GM23338 (cell line): Measurements from ENCODE around the gene PPP6R1. TPM values are rescaled to one million over a fixed set of nuclear protein-coding genes. Genes with fewer than 3 reads are reported as not detected.

ENCODE experiments used
- ATAC-seq: fragments of 200-7000 bp; cut with Tn5 transposase; 3 replicates; pipeline ENCODE4 v1.9.1; 2020
- DNase-seq: peaks from one replicate; pipeline ENCODE4 v3.0.0-alpha.2; 2015; ENCODE audit warnings: low spot score
- H2AFZ ChIP-seq: fragments of 200-600 bp; sonication (generic); 2 replicates; pipeline ENCODE4 v1.8.0; 2016; ENCODE audit warnings: antibody characterized with exemption, mild to moderate bottlenecking, moderate library complexity
- H3F3A ChIP-seq: fragments of 200-600 bp; sonication (generic); replicated peaks from 2 replicates; pipeline ENCODE4 v1.8.0; 2017; ENCODE audit warnings: antibody characterized with exemption, mixed run types, low read depth
- H3K27ac ChIP-seq: fragments of 200-600 bp; sonication (generic); 2 replicates; pipeline ENCODE4 v1.6.1; 2016; ENCODE audit warnings: low read depth
- H3K27me3 ChIP-seq: fragments of 200-600 bp; sonication (generic); 2 replicates; pipeline ENCODE4 v1.8.0; 2016; ENCODE audit warnings: mild to moderate bottlenecking, mixed run types, moderate library complexity; ENCODE audit not compliant: insufficient read depth
- H3K36me3 ChIP-seq: fragments of 200-600 bp; sonication (generic); 2 replicates; pipeline ENCODE4 v1.8.0; 2016; ENCODE audit warnings: mild to moderate bottlenecking; ENCODE audit not compliant: insufficient read depth
- H3K4me1 ChIP-seq: fragments of 200-600 bp; sonication (generic); 2 replicates; pipeline ENCODE4 v1.8.0; 2016; ENCODE audit warnings: mild to moderate bottlenecking, moderate library complexity; ENCODE audit not compliant: insufficient read depth
- H3K4me2 ChIP-seq: fragments of 200-600 bp; sonication (generic); 2 replicates; pipeline ENCODE4 v1.7.1; 2017; ENCODE audit warnings: mixed run types
- H3K4me3 ChIP-seq: fragments of 200-600 bp; sonication (generic); 2 replicates; pipeline ENCODE4 v1.6.1; 2016; ENCODE audit warnings: mixed run types
- H3K79me2 ChIP-seq: fragments of 200-600 bp; sonication (generic); replicated peaks from 2 replicates; pipeline ENCODE4 v1.8.0; 2017; ENCODE audit warnings: mild to moderate bottlenecking; ENCODE audit not compliant: insufficient read depth
- H3K9me2 ChIP-seq: fragments of 200-600 bp; sonication (generic); 2 replicates; pipeline ENCODE4 v1.8.0; 2017; ENCODE audit not compliant: insufficient read depth
- H4K20me1 ChIP-seq: fragments of 200-600 bp; sonication (generic); replicated peaks from 2 replicates; pipeline ENCODE4 v1.8.0; 2017; ENCODE audit warnings: mild to moderate bottlenecking; ENCODE audit not compliant: insufficient read depth
- H3K27ac Mint-ChIP-seq: 2 replicates; pipeline ENCODE4 v1.8.0; 2020; ENCODE audit warnings: inconsistent platforms, mild to moderate bottlenecking, moderate library complexity, mixed read lengths
- H3K27me3 Mint-ChIP-seq: 3 replicates; pipeline ENCODE4 v1.8.0; 2022; ENCODE audit warnings: low read depth, mild to moderate bottlenecking, moderate library complexity, mixed read lengths, inconsistent platforms; ENCODE audit not compliant: insufficient read depth, poor library complexity
- H3K36me3 Mint-ChIP-seq: 3 replicates; pipeline ENCODE4 v1.8.0; 2021; ENCODE audit warnings: low read depth, mild to moderate bottlenecking, inconsistent platforms, moderate library complexity, mixed read lengths
- H3K4me1 Mint-ChIP-seq: 3 replicates; pipeline ENCODE4 v1.8.0; 2020; ENCODE audit warnings: mild to moderate bottlenecking, inconsistent platforms, mixed read lengths
- H3K4me3 Mint-ChIP-seq: 3 replicates; pipeline ENCODE4 v1.8.0; 2021; ENCODE audit warnings: moderate library complexity, mild to moderate bottlenecking, inconsistent platforms, mixed read lengths
- H3K9me3 Mint-ChIP-seq: 3 replicates; pipeline ENCODE4 v1.8.0; 2020; ENCODE audit warnings: moderate library complexity, mild to moderate bottlenecking, inconsistent platforms, mixed read lengths
- CREB1 ChIP-seq: fragments of 250-450 bp; sonication (Bioruptor Pico); IDR thresholded peaks from 2 replicates; pipeline ENCODE4 v1.5.0; 2020; ENCODE audit warnings: low read depth, mild to moderate bottlenecking, moderate library complexity
- EZH2 ChIP-seq: fragments of 200-600 bp; sonication (generic); IDR thresholded peaks from one replicate; pipeline ENCODE4 v1.8.0; 2017; ENCODE audit warnings: antibody characterized with exemption, mild to moderate bottlenecking, low read depth; ENCODE audit not compliant: unreplicated experiment
- EZH2phosphoT487 ChIP-seq: fragments of 200-600 bp; sonication (generic); IDR thresholded peaks from one replicate; pipeline ENCODE4 v1.8.1; 2018; ENCODE audit warnings: antibody characterized with exemption; ENCODE audit not compliant: unreplicated experiment
- JUNB ChIP-seq: IDR thresholded peaks from one replicate; pipeline ENCODE4 v1.6.1; 2016; ENCODE audit warnings: antibody characterized with exemption; ENCODE audit not compliant: unreplicated experiment
- NANOG ChIP-seq: IDR thresholded peaks from 2 replicates; pipeline ENCODE4 v1.6.1; 2016; ENCODE audit warnings: antibody characterized with exemption, borderline replicate concordance
- POLR2AphosphoS5 ChIP-seq: IDR thresholded peaks from 2 replicates; pipeline ENCODE4 v1.6.1; 2016; ENCODE audit warnings: antibody characterized with exemption, low read depth
- STAT1 ChIP-seq: IDR thresholded peaks from one replicate; pipeline ENCODE4 v1.6.1; 2016; ENCODE audit warnings: antibody characterized with exemption; ENCODE audit not compliant: unreplicated experiment
- ZNF114 ChIP-seq: fragments of 250-450 bp; sonication (Bioruptor Pico); IDR thresholded peaks from 2 replicates; pipeline ENCODE4 v1.5.0; 2020; ENCODE audit warnings: mild to moderate bottlenecking, moderate library complexity
- ZNF331 ChIP-seq: fragments of 250-450 bp; sonication (Bioruptor Pico); IDR thresholded peaks from 2 replicates; pipeline ENCODE4 v1.5.0; 2020; ENCODE audit warnings: low read depth, mild to moderate bottlenecking, moderate library complexity
- polyA plus RNA-seq: library from polyadenylated mRNA; unstranded; fragments of >200 nt; fragmentation: Nextera tagmentation; extraction: Ambion mirVana; gene quantifications from 2 replicates; pipeline ENCODE4 v1.2.1, GENCODE V29; 2016
- total RNA-seq: library from RNA; depleted of rRNA; stranded (reverse); fragments of >200 nt; shearing (Covaris generic); gene quantifications from 2 replicates; pipeline ENCODE4 v1.2.3, GENCODE V29; 2014
- TF ChIP-seq, protein P1 (sequence below): IDR thresholded peaks from 2 replicates; pipeline ENCODE4 v1.6.1; 2016; ENCODE audit warnings: antibody characterized with exemption
- TF ChIP-seq, protein P2 (sequence below): IDR thresholded peaks from one replicate; pipeline ENCODE4 v1.6.1; 2018; ENCODE audit warnings: antibody characterized with exemption; ENCODE audit not compliant: unreplicated experiment
- TF ChIP-seq, protein P3 (sequence below): fragments of 250-450 bp; sonication (Bioruptor Pico); IDR thresholded peaks from 2 replicates; pipeline ENCODE4 v1.5.0; 2020; ENCODE audit warnings: mild to moderate bottlenecking, moderate library complexity
- TF ChIP-seq, protein P4 (sequence below), 2 experiments: fragments of 200-600 bp in 1 of 2; sonication (generic) in 1 of 2; conservative IDR thresholded peaks; 2 replicates each; pipeline versions ENCODE4 v1.5.1 to v1.6.1; 2016 to 2017; ENCODE audit warnings: antibody characterized with exemption in 2 of 2, low read depth in 2 of 2, mild to moderate bottlenecking in 2 of 2, moderate library complexity in 1 of 2

PPP6R1 gene
- total and polyA plus RNA-seq, 2 experiments from 2014 or later, result 22.2 to 70.8 TPM

DNA sequence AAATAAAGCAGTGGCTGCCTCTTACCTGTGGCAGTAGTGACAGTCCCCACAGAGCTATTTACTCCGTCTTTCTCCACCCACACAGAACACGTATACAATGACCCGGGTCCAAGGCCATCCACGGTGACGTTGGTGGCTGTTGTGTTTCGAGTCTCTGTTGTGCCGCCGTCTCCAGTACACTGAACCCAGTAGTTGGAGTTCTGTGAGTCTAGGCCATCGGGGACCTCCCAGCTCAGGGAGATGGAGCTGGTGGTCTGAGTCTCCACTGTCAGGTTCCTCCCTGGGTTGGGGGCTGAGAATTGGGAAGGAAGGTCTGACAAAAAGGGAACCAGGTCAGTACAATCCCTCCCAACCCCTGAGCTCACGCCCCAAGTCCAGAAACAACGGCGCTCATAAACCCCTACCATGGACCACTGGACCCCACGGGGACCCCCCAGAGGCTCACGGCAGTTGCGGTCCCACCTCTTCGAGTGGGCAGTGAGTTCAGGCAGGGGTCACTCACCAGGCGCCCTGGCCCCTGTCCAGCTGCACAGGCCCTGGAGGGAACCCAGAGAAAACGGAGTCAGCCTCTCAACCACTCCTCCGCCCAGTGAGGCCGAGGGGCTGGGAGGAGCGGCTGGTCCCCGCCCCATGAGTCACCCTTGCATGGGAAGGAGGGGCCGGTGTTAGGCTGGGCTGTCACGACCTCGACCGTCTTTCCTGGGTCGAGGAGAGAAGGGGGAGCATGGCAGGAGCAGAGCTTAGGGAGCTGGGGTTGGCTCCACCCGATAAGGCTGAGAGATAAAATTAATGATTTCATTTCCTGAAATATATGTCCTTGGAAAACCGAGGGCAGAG lies 51.9 kb downstream of the PPP6R1 start:
- Histone ChIP-seq H3K79me2 (no peaks in the 10 kb centered on the region), H3K36me3 (no peaks in the 10 kb centered on the region), H3K4me2 (peak overlapping the region; percentile 60), H2AFZ (peak overlapping the region; percentile 66; the same call in 1 of the 2 replicates), H3K27ac (no peak overlapping the region), H3K9me2 (no peaks in the 10 kb centered on the region), H3F3A (no peaks in the 10 kb centered on the region), H3K4me1 (no peaks in the 10 kb centered on the region), H4K20me1 (no peaks in the 10 kb centered on the region), H3K4me3 (peak overlapping the region; percentile 34; the same call in 1 of the 2 replicates), H3K27me3 (no peaks in the 10 kb centered on the region)
- no peaks in the 10 kb centered on the region for H3K36me3 Mint-ChIP-seq
- no peak overlapping the region for H3K27ac Mint-ChIP-seq
- H3K4me1 Mint-ChIP-seq, result peaks cover 10% of the 10 kb centered on the region
- DNase-seq (peak; percentile 83), ATAC-seq (peak; percentile 99)
- H3K4me3 Mint-ChIP-seq, result peak overlapping the region; percentile 35; the same call in 1 of the 3 replicates
- TF ChIP-seq STAT1, result no peak
- TF ChIP-seq ZNF331 (CRISPR knock-in tag), result no peak
- TF ChIP-seq CREB1 (CRISPR knock-in tag), result no peak
- no peak for TF ChIP-seq JUNB
- TF ChIP-seq NANOG, result no peak
- TF ChIP-seq EZH2phosphoT487, result no peak
- TF ChIP-seq, protein P1, sequence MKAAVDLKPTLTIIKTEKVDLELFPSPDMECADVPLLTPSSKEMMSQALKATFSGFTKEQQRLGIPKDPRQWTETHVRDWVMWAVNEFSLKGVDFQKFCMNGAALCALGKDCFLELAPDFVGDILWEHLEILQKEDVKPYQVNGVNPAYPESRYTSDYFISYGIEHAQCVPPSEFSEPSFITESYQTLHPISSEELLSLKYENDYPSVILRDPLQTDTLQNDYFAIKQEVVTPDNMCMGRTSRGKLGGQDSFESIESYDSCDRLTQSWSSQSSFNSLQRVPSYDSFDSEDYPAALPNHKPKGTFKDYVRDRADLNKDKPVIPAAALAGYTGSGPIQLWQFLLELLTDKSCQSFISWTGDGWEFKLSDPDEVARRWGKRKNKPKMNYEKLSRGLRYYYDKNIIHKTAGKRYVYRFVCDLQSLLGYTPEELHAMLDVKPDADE, result no peak
- TF ChIP-seq ZNF114, result no peak
- no peak for TF ChIP-seq EZH2
- TF ChIP-seq, protein P2, sequence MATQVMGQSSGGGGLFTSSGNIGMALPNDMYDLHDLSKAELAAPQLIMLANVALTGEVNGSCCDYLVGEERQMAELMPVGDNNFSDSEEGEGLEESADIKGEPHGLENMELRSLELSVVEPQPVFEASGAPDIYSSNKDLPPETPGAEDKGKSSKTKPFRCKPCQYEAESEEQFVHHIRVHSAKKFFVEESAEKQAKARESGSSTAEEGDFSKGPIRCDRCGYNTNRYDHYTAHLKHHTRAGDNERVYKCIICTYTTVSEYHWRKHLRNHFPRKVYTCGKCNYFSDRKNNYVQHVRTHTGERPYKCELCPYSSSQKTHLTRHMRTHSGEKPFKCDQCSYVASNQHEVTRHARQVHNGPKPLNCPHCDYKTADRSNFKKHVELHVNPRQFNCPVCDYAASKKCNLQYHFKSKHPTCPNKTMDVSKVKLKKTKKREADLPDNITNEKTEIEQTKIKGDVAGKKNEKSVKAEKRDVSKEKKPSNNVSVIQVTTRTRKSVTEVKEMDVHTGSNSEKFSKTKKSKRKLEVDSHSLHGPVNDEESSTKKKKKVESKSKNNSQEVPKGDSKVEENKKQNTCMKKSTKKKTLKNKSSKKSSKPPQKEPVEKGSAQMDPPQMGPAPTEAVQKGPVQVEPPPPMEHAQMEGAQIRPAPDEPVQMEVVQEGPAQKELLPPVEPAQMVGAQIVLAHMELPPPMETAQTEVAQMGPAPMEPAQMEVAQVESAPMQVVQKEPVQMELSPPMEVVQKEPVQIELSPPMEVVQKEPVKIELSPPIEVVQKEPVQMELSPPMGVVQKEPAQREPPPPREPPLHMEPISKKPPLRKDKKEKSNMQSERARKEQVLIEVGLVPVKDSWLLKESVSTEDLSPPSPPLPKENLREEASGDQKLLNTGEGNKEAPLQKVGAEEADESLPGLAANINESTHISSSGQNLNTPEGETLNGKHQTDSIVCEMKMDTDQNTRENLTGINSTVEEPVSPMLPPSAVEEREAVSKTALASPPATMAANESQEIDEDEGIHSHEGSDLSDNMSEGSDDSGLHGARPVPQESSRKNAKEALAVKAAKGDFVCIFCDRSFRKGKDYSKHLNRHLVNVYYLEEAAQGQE, result no peak
- TF ChIP-seq POLR2AphosphoS5, result no peak
- TF ChIP-seq, protein P3, sequence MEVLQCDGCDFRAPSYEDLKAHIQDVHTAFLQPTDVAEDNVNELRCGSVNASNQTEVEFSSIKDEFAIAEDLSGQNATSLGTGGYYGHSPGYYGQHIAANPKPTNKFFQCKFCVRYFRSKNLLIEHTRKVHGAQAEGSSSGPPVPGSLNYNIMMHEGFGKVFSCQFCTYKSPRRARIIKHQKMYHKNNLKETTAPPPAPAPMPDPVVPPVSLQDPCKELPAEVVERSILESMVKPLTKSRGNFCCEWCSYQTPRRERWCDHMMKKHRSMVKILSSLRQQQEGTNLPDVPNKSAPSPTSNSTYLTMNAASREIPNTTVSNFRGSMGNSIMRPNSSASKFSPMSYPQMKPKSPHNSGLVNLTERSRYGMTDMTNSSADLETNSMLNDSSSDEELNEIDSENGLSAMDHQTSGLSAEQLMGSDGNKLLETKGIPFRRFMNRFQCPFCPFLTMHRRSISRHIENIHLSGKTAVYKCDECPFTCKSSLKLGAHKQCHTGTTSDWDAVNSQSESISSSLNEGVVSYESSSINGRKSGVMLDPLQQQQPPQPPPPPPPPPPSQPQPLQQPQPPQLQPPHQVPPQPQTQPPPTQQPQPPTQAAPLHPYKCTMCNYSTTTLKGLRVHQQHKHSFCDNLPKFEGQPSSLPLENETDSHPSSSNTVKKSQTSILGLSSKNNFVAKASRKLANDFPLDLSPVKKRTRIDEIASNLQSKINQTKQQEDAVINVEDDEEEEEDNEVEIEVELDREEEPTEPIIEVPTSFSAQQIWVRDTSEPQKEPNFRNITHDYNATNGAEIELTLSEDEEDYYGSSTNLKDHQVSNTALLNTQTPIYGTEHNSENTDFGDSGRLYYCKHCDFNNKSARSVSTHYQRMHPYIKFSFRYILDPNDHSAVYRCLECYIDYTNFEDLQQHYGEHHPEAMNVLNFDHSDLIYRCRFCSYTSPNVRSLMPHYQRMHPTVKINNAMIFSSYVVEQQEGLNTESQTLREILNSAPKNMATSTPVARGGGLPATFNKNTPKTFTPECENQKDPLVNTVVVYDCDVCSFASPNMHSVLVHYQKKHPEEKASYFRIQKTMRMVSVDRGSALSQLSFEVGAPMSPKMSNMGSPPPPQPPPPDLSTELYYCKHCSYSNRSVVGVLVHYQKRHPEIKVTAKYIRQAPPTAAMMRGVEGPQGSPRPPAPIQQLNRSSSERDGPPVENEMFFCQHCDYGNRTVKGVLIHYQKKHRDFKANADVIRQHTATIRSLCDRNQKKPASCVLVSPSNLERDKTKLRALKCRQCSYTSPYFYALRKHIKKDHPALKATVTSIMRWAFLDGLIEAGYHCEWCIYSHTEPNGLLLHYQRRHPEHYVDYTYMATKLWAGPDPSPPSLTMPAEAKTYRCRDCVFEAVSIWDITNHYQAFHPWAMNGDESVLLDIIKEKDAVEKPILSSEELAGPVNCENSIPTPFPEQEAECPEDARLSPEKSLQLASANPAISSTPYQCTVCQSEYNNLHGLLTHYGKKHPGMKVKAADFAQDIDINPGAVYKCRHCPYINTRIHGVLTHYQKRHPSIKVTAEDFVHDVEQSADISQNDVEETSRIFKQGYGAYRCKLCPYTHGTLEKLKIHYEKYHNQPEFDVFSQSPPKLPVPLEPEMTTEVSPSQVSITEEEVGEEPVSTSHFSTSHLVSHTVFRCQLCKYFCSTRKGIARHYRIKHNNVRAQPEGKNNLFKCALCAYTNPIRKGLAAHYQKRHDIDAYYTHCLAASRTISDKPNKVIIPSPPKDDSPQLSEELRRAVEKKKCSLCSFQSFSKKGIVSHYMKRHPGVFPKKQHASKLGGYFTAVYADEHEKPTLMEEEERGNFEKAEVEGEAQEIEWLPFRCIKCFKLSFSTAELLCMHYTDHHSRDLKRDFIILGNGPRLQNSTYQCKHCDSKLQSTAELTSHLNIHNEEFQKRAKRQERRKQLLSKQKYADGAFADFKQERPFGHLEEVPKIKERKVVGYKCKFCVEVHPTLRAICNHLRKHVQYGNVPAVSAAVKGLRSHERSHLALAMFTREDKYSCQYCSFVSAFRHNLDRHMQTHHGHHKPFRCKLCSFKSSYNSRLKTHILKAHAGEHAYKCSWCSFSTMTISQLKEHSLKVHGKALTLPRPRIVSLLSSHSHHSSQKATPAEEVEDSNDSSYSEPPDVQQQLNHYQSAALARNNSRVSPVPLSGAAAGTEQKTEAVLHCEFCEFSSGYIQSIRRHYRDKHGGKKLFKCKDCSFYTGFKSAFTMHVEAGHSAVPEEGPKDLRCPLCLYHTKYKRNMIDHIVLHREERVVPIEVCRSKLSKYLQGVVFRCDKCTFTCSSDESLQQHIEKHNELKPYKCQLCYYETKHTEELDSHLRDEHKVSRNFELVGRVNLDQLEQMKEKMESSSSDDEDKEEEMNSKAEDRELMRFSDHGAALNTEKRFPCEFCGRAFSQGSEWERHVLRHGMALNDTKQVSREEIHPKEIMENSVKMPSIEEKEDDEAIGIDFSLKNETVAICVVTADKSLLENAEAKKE (CRISPR knock-in tag), result no peak
- TF ChIP-seq, protein P4, sequence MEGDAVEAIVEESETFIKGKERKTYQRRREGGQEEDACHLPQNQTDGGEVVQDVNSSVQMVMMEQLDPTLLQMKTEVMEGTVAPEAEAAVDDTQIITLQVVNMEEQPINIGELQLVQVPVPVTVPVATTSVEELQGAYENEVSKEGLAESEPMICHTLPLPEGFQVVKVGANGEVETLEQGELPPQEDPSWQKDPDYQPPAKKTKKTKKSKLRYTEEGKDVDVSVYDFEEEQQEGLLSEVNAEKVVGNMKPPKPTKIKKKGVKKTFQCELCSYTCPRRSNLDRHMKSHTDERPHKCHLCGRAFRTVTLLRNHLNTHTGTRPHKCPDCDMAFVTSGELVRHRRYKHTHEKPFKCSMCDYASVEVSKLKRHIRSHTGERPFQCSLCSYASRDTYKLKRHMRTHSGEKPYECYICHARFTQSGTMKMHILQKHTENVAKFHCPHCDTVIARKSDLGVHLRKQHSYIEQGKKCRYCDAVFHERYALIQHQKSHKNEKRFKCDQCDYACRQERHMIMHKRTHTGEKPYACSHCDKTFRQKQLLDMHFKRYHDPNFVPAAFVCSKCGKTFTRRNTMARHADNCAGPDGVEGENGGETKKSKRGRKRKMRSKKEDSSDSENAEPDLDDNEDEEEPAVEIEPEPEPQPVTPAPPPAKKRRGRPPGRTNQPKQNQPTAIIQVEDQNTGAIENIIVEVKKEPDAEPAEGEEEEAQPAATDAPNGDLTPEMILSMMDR (conservative IDR thresholded peaks at IDR 0.05; ENCODE audit: low read depth in 2 of 2), result no peak
- peaks cover 5% of the 10 kb centered on the region for H3K9me3 Mint-ChIP-seq
- peaks cover 10% of the 10 kb centered on the region for H3K27me3 Mint-ChIP-seq
